GM21515 (cell line): Measurements from ENCODE around the gene FBXL16.

Source experiments
- ATAC-seq: cut with Tn5 transposase; IDR thresholded peaks from one replicate; pipeline ENCODE4 v1.9.1; 2021; ENCODE audit not compliant: unreplicated experiment

The FBXL16 gene

DNA sequence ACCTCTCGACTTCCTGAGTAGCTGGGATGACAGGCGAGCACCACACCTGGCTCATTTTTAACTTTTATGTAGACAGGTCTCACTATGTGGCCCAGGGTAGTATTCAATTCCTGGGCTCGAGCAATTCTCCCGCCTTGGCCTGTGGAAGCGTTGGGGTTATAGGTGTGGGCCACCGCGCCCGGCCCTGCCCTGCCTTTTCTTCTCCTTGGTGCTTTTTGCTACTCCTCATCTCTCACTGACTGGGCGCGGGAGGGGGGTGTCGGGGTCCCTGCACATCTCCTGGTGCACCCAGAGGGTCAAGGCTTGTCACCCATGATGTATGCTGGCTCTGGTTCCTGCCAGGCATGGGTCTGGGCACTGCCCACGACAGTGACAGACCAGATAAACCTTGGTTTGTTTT lies 61.0 kb downstream of the FBXL16 start:
- no peak for ATAC-seq

DNA sequence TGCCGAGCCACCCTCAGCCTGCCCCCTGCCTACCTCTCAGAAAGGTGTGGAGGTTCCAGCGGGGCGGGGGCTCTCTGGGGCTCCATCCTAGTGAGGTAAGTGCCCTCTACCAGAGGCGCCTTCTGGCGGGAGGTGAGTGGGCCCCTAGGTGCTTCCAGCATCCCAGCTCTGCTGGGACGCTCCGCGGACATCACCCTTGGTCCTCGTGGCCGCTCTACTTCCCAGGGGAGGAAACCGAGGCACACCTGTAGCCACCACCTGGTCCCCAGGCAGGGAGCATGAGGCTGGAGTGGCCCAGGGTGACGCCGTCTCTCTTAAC lies 62.6 kb downstream of the FBXL16 start:
- no peak for ATAC-seq
